SH-SY5Y (cell line): ENCODE measurements around the gene GNAT2.

Source experiments
- GATA2 ChIP-seq: IDR thresholded peaks from 2 replicates; pipeline ENCODE4 v1.6.1; 2011; ENCODE audit warnings: mild to moderate bottlenecking, low read depth, low read length
- GATA3 ChIP-seq: IDR thresholded peaks from 2 replicates; pipeline ENCODE4 v1.6.1; 2011; ENCODE audit warnings: low read depth, mild to moderate bottlenecking, low read length, moderate library complexity

DNA sequence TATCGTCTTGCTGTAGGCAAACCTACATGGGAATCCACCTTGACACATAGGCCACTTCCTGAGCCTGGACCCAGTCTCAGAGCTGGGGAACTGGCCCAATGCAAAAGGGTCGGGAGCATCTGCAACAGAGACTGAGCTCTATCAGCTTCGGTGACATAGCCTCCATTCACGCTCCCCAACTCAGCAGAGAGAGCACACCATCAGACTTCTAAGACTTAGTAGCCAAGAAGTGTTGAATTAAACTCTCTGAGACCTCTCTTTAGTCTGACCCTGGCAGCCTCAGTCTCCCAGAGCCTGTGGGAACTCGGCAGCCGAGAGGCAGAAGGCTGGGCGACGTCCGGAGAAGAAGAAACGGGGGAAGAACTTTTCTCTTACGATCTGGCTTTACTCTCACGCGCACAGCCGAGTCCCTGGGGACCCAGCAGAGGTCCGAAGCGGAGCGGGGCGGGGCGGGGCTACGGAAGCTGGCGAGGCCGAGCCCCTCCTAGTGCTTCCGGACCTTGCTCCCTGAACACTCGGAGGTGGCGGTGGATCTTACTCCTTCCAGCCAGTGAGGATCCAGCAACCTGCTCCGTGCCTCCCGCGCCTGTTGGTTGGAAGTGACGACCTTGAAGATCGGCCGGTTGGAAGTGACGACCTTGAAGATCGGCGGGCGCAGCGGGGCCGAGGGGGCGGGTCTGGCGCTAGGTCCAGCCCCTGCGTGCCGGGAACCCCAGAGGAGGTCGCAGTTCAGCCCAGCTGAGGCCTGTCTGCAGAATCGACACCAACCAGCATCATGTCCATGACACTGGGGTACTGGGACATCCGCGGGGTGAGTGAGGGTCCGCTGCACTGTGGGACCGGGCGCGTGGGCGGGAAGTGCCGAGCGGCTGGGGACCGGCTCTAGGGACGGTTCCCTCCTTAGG lies 36.5 kb upstream of the GNAT2 start, which contains the start of gene GSTM4:
- no peak for TF ChIP-seq GATA2
- no peak for TF ChIP-seq GATA3
